ENCODE measurements around the gene SCFD2. TPM values are rescaled to one million over a fixed set of nuclear protein-coding genes. Genes with fewer than 3 reads are reported as not detected.

The SCFD2 gene
- polyA plus RNA-seq, 2 of the 4 experiments (the other 2 are of a cell fraction): 7.6 to 10.8 TPM

Small RNA genes lying within 50 kb of the gene (small RNA-seq; reads per million reads assigned to genes)
- 0 reads per million in 6 experiments for gene RNU6-310P

Other genes with a start within 250 kb of the SCFD2 start
- 26.9 and 27.9 TPM in 2 replicates for gene FIP1L1, start 11.6 kb upstream of the SCFD2 start, polyA plus RNA-seq (2011; rRNA removed)
- gene FIP1L1, start 11.6 kb upstream of the SCFD2 start, polyA plus RNA-seq (2017; fragmentation: RNase III; extraction: RNeasy Plus Mini Kit Qiagen cat#74134 plus additional on column Dnase treatment): 38.4 to 40.5 TPM (median 39.0 TPM) in 3 replicates
- gene LNX1, start 225.4 kb upstream of the SCFD2 start, polyA plus RNA-seq (2011; rRNA removed): 0.14 and 0.20 TPM in 2 replicates
- gene LNX1, start 225.4 kb upstream of the SCFD2 start, polyA plus RNA-seq (2017; fragmentation: RNase III; extraction: RNeasy Plus Mini Kit Qiagen cat#74134 plus additional on column Dnase treatment): 0.04 TPM in 2 of 3 replicates, not detected in the other